ENCODE measurements around the gene HGFAC.

- no peak for TF ChIP-seq REST (IDR thresholded peaks at IDR 0.05; ENCODE audit: borderline replicate concordance)
- TF ChIP-seq CTCF (IDR thresholded peaks at IDR 0.05; ENCODE audit: poor library complexity, severe bottlenecking) = no peak
- TF ChIP-seq TAF1 (IDR thresholded peaks at IDR 0.05; ENCODE audit: low read depth) = no peak
- TF ChIP-seq EP300 (conservative IDR thresholded peaks at IDR 0.05; ENCODE audit: poor library complexity, severe bottlenecking) = no peak
- TF ChIP-seq POLR2AphosphoS5 (IDR thresholded peaks at IDR 0.05) = no peak
- TF ChIP-seq EZH2 (IDR thresholded peaks at IDR 0.05; ENCODE audit: borderline replicate concordance, insufficient read depth, low read length, poor library complexity, severe bottlenecking) = no peak
- no peak for TF ChIP-seq RAD21 (conservative IDR thresholded peaks at IDR 0.05)
Measured at GRCh38 chr4:3473181-3473950, 31.6 kb downstream of the HGFAC start.

Data from neural cell (in vitro differentiated cells).